Coronary artery (tissue), 2 donors: Measurements from ENCODE around the gene PIP5K1A.
"Not testable (repeated sequence)": the region's sequence is repeated elsewhere in the genome, so short reads cannot be mapped to it uniquely, and the experiment has no call there.

Experiments
- DNase-seq: peaks from one replicate; pipeline ENCODE4 v3.0.0-alpha.2; 2017; ENCODE audit warnings: low spot score
- H3K27ac ChIP-seq, 2 donors: fragments of 200-600 bp; sonication (generic); one replicate each; pipeline ENCODE4 v1.5.1; 2016 to 2019
- H3K4me3 ChIP-seq: fragments of 200-600 bp; sonication (generic); 2 replicates; pipeline ENCODE4 v1.5.1; 2016; ENCODE audit warnings: mild to moderate bottlenecking, moderate library complexity
- TF ChIP-seq, protein P1 (sequence below): fragments of 200-600 bp; sonication (generic); IDR thresholded peaks from one replicate; pipeline ENCODE4 v1.5.1; 2019; ENCODE audit warnings: antibody characterized with exemption

PIP5K1A gene

DNA sequence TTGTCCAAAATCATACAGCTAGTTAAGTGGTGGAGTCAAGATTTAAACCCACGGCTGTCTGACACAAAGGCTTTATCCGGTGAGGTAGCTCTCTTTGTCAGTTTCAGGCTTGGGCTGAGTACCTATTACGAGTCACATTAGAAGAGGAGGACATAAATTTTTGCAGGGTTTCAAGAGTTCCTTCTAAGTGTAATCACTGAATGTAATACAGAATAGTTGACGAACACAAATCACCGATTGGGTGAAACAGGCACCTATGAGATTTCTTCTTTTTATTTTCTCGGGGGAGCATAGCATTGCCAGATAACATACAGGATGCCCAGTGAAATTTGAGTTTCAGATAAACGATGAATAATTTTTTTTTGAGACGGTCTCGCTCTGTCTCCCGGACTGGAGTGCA is 57.0 kb downstream of the PIP5K1A start:
- TF ChIP-seq, protein P1, sequence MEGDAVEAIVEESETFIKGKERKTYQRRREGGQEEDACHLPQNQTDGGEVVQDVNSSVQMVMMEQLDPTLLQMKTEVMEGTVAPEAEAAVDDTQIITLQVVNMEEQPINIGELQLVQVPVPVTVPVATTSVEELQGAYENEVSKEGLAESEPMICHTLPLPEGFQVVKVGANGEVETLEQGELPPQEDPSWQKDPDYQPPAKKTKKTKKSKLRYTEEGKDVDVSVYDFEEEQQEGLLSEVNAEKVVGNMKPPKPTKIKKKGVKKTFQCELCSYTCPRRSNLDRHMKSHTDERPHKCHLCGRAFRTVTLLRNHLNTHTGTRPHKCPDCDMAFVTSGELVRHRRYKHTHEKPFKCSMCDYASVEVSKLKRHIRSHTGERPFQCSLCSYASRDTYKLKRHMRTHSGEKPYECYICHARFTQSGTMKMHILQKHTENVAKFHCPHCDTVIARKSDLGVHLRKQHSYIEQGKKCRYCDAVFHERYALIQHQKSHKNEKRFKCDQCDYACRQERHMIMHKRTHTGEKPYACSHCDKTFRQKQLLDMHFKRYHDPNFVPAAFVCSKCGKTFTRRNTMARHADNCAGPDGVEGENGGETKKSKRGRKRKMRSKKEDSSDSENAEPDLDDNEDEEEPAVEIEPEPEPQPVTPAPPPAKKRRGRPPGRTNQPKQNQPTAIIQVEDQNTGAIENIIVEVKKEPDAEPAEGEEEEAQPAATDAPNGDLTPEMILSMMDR, result no peak
- peak overlapping the region; percentile 90 to 91 for H3K27ac ChIP-seq
- DNase-seq, result no peak
- peak overlapping the region; percentile 90 for H3K4me3 ChIP-seq

DNA sequence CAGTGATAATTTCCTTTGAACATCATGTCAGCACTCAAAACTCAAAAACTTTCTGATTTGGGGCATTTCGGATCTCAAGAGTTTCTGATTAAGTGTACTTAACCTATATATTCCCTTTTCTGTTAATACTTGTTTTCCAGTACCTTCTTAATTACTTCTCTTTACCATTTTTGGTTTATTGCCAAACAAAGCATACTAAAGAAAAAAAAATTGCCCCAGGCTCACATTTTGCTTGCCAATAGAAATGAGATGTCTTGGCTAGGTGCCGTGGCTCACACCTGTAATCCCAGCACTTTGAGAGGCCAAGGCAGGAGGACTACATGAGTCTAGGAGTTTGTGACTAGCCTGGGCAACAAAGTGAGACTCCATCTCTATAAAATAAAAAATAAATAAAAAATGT is 61.0 kb downstream of the PIP5K1A start:
- TF ChIP-seq, protein P1, result no peak
- DNase-seq, result no peak
- H3K27ac ChIP-seq, result no peak overlapping the region
- no peak overlapping the region for H3K4me3 ChIP-seq

DNA sequence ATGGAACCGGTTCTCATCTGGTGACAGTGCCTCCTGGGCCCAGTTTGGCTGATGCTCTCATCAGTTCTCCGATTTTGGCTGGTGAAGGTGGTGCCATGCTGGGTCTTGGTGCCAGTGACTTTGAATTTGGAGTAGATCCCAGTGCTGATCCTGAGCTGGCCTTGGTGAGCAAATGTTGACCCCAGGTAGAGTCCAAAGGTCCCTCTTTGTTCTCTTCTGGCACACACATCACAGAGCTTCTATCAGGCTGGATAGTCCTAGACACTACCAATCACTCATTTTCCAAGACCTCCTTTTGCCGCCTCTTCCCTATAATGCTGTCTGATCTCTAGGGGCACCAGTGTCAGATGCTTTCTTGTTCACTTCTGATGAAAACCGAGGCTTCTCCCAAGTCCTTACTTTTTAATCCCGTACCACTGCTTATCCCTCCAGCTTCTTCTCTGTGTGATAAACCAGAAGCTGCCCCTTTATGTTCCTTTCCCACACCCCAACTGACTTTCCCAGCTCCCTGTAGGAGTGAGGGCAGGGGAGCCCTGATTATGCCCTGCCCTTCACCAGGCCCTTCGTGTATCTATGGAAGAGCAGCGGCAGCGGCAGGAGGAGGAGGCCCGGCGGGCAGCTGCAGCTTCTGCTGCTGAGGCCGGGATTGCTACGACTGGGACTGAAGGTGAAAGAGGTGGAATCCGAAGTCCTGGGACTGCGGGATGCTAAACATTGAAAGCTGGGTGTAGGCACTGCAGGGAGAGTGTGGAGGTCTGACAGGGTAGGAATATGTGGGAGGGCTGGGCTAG is 67.3 kb downstream of the PIP5K1A start:
- Histone ChIP-seq H3K4me3 (no peak overlapping the region), H3K27ac (no peak overlapping the region)
- DNase-seq, result no peak
- TF ChIP-seq, protein P1, result no peak

DNA sequence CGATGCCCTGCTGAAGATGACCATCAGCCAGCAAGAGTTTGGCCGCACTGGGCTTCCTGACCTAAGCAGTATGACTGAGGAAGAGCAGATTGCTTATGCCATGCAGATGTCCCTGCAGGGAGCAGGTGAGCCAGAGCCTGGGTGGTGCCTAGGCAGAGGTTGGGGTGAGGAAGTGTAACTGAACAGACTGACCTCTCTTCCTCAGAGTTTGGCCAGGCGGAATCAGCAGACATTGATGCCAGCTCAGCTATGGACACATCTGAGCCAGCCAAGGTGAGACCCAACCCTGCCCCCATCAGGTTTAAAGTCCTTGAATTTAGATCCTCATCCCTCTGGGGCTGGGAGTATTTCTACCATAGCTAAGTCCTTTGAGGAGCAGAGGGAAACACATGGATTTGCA is 68.0 kb downstream of the PIP5K1A start:
- TF ChIP-seq, protein P1, result no peak
- H3K27ac ChIP-seq, result no peak overlapping the region
- H3K4me3 ChIP-seq, result no peak overlapping the region
- no peak for DNase-seq

DNA sequence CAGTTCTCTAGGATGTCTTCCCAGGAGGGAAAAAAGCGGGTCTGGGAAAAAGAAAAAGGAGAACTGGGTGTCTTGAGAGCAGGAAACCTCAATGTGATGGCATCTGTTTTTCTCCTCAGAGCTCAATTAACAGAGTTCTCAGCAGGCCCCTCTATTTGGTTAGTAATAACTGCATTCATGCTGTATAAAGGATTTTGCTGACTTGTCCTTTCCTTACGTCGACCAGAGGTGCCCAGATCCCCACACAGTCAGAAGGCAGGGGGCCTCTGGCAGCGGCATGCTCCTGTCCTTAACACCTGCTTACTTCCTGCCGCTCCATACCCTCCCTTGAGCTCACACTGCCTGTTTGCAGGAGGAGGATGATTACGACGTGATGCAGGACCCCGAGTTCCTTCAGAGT is 68.5 kb downstream of the PIP5K1A start:
- no peak for DNase-seq
- Histone ChIP-seq H3K27ac (no peak overlapping the region), H3K4me3 (no peak overlapping the region)
- TF ChIP-seq, protein P1, result no peak

DNA sequence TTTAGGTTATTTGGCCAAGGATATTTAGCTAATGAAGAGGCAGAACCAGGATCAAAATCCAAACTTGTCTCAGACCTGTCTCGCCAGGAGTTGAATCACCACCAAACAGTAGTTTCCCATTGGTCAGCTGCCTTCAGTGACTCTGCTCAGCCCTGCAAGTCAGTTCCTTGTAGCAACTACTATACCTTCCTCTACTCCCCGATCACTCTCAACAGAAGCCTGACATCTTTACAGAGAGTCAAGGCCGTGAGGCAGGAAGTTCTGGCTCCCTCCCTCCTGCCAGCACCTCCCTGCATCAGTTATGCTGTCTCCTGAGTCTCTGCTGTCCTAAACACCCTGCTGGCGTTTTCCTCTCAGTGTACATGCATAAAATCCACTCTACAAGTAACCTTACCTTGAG is 69.4 kb downstream of the PIP5K1A start:
- Histone ChIP-seq H3K4me3 (no peak overlapping the region), H3K27ac (no peak overlapping the region)
- no peak for DNase-seq
- TF ChIP-seq, protein P1, result no peak

DNA sequence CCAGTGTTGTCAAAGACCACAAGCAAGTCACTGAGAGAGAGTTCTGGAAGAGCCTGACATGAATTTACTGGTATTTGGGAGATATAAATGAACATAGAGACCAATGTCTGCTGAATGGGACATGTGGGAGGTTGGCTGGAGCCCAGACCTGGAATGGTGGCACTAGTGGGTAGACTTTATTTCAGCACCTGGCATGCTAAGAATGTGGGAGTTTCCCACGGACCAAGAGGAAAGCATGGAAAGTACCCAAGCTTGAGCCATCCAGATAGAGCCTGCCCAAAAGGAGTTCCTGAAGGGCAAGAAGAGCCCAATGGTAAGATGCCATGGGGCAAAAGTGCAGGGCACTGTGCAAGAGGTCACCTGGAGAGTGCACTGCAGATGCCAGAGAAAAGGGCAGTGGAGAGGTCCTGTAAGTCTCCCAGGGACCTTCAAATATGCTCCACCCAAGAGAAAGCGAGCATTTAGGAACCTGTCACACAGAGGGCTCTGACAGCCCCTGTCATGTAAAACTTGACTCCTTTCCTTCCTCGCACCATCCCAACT is 75.6 kb downstream of the PIP5K1A start:
- H3K27ac ChIP-seq, result no peak overlapping the region
- H3K4me3 ChIP-seq, result no peak overlapping the region
- TF ChIP-seq, protein P1, result no peak
- DNase-seq, result no peak

DNA sequence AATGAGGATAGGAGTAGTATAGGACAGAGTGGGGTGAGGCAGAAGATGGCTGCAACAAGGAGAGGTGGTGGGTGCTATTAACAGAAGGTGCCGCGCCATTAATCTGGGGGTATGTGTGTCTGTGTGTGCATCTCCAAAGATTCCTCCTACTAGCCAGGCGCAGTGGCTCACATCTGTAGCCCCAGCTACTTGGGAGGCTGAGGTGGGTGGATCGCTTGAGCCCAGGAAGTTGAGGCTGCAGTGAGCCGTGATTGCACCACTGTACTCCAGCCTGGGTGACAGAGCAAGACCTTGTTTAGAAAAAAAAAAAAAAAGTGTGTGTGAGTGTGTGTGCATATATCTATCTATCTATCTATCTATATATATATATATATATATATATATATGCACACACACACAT is 77.0 kb downstream of the PIP5K1A start:
- not testable (repeated sequence) for H3K27ac ChIP-seq, H3K4me3 ChIP-seq, DNase-seq
